PC-9 (cell line): Measurements from ENCODE around the gene AMOTL1. TPM values are rescaled to one million over a fixed set of nuclear protein-coding genes. Genes with fewer than 3 reads are reported as not detected.

Experiments used
- BruUV-seq: library from RNA; stranded (reverse); fragments of 400-500 nt; replicated peaks from 2 replicates; lab custom pipeline; 2021; lab: Mats Ljungman, UMichigan
- CTCF ChIA-PET: fragments of 300-600 bp; sonication (Branson Sonifier 250); formaldehyde crosslinking; loops from one replicate; lab custom pipeline; 2022; ENCODE audit warnings: antibody characterized with exemption; lab: Charles Lee
- POLR2A ChIA-PET: fragments of 300-600 bp; sonication (Branson Sonifier 250); formaldehyde crosslinking; loops from one replicate; lab custom pipeline; 2022; ENCODE audit warnings: antibody characterized with exemption; ENCODE audit not compliant: unreplicated experiment; lab: Charles Lee
- DNase-seq, 2 experiments: peaks; one replicate each; pipeline versions ENCODE4 v3.0.0 to v3.0.0-alpha.2; 2015 to 2022; ENCODE audit warnings: mixed read lengths in 1 of 2
- H2AFZ ChIP-seq: fragments of 200-600 bp; sonication (generic); 2 replicates; pipeline ENCODE4 v1.8.1; 2017; ENCODE audit warnings: antibody characterized with exemption
- H3F3A ChIP-seq: fragments of 200-600 bp; sonication (generic); 2 replicates; pipeline ENCODE4 v1.8.1; 2017; ENCODE audit warnings: antibody characterized with exemption, mild to moderate bottlenecking, low read depth; ENCODE audit not compliant: insufficient read depth
- H3K27ac ChIP-seq: fragments of 200-600 bp; sonication (generic); 2 replicates; pipeline ENCODE4 v1.6.1; 2016; ENCODE audit warnings: mixed run types
- H3K27me3 ChIP-seq: fragments of 200-600 bp; sonication (generic); 2 replicates; pipeline ENCODE4 v1.6.1; 2016; ENCODE audit warnings: low read depth, mixed run types; ENCODE audit not compliant: insufficient read depth
- H3K36me3 ChIP-seq: fragments of 200-600 bp; sonication (generic); 2 replicates; pipeline ENCODE4 v1.6.1; 2016; ENCODE audit warnings: low read depth, mixed run types
- H3K4me1 ChIP-seq: fragments of 200-600 bp; sonication (generic); replicated peaks from 2 replicates; pipeline ENCODE4 v1.6.1; 2016; ENCODE audit warnings: mixed run types; ENCODE audit not compliant: insufficient read depth
- H3K4me2 ChIP-seq: fragments of 200-600 bp; sonication (generic); 2 replicates; pipeline ENCODE4 v1.6.1; 2017; ENCODE audit warnings: mixed run types
- H3K4me3 ChIP-seq: fragments of 200-600 bp; sonication (generic); 2 replicates; pipeline ENCODE4 v1.6.1; 2016; ENCODE audit warnings: mixed run types
- H3K79me2 ChIP-seq: fragments of 200-600 bp; sonication (generic); 2 replicates; pipeline ENCODE4 v1.6.1; 2017; ENCODE audit warnings: low read depth, mixed run types
- H3K9me2 ChIP-seq: fragments of 200-600 bp; sonication (generic); 2 replicates; pipeline ENCODE4 v1.8.1; 2017; ENCODE audit warnings: mild to moderate bottlenecking; ENCODE audit not compliant: insufficient read depth
- H3K9me3 ChIP-seq: fragments of 200-600 bp; sonication (generic); 2 replicates; pipeline ENCODE4 v1.8.1; 2016; ENCODE audit warnings: low read depth; ENCODE audit not compliant: insufficient read depth
- H4K20me1 ChIP-seq: fragments of 200-600 bp; sonication (generic); 2 replicates; pipeline ENCODE4 v1.8.1; 2017; ENCODE audit not compliant: insufficient read depth
- CTCF ChIP-seq: fragments of 200-600 bp; sonication (generic); conservative IDR thresholded peaks from 2 replicates; pipeline ENCODE4 v1.6.1; 2017; ENCODE audit warnings: mixed run types, antibody characterized with exemption, mild to moderate bottlenecking, moderate library complexity
- EZH2 ChIP-seq: fragments of 200-600 bp; sonication (generic); IDR thresholded peaks from 2 replicates; pipeline ENCODE4 v1.8.0; 2017; ENCODE audit warnings: antibody characterized with exemption, low read depth
- intact Hi-C: fragments of 100-400 bp; cut with micrococcal nuclease; formaldehyde crosslinking; loops from one replicate; pipeline ENCODE4 v1.10.0; 2022; ENCODE audit not compliant: unreplicated experiment
- total RNA-seq: library from RNA; stranded (reverse); gene quantifications from 2 replicates; pipeline ENCODE4 v1.2.3, GENCODE V29; 2021

The AMOTL1 gene
- total RNA-seq, 1 experiment from 2014 or later: 60.5 TPM

GRCh38 chr11:94868468-94868867, 100.3 kb downstream of the AMOTL1 start:
- Histone ChIP-seq H3K9me2 (no peaks in the 10 kb centered on the region), H3K4me1 (no peaks in the 10 kb centered on the region), H3K4me2 (no peak overlapping the region), H3K9me3 (no peaks in the 10 kb centered on the region), H3K79me2 (no peaks in the 10 kb centered on the region), H3K4me3 (no peak overlapping the region), H2AFZ (no peak overlapping the region), H3K27ac (no peak overlapping the region), H3K36me3 (peaks cover 58% of the 10 kb centered on the region), H3K27me3 (no peaks in the 10 kb centered on the region), H3F3A (peaks cover 5% of the 10 kb centered on the region; the same call in 1 of the 2 replicates), H4K20me1 (peaks cover 2% of the 10 kb centered on the region)
- TF ChIP-seq CTCF (no peak), EZH2 (no peak)
- ChIA-PET POLR2A (no interaction called here), CTCF (no interaction called here)
- intact Hi-C loops: no loop called here
- DNase-seq: no peak
- BruUV-seq: no TSS peak

- Histone ChIP-seq H3K4me1 (no peaks in the 10 kb centered on the region), H3K4me2 (no peak overlapping the region), H3F3A (peaks cover 5% of the 10 kb centered on the region; the same call in 1 of the 2 replicates), H4K20me1 (peaks cover 2% of the 10 kb centered on the region), H3K27me3 (no peaks in the 10 kb centered on the region), H3K9me3 (no peaks in the 10 kb centered on the region), H3K27ac (no peak overlapping the region), H3K4me3 (no peak overlapping the region), H3K79me2 (no peaks in the 10 kb centered on the region), H3K36me3 (peaks cover 64% of the 10 kb centered on the region), H2AFZ (no peak overlapping the region), H3K9me2 (no peaks in the 10 kb centered on the region)
- CTCF ChIA-PET: no interaction called here
- BruUV-seq: no TSS peak
- intact Hi-C loops: no loop called here
- no peak for DNase-seq
- POLR2A ChIA-PET: no interaction called here
- TF ChIP-seq CTCF (no peak), EZH2 (no peak)
Observed at GRCh38 chr11:94869186-94869585, 101.0 kb downstream of the AMOTL1 start.

- H2AFZ ChIP-seq: no peak overlapping the region
- H3K79me2 ChIP-seq: no peaks in the 10 kb centered on the region
- no peak for TF ChIP-seq EZH2
- TF ChIP-seq CTCF: no peak
- no peak overlapping the region for H3K4me3 ChIP-seq
- BruUV-seq: no TSS peak
- no peaks in the 10 kb centered on the region for H3K4me1 ChIP-seq
- H4K20me1 ChIP-seq: peaks cover 2% of the 10 kb centered on the region
- DNase-seq: no peak
- no peaks in the 10 kb centered on the region for H3K27me3 ChIP-seq
- CTCF ChIA-PET: no interaction called here
- no peak overlapping the region for H3K27ac ChIP-seq
- H3K9me2 ChIP-seq: no peaks in the 10 kb centered on the region
- no peak overlapping the region for H3K4me2 ChIP-seq
- peaks cover 67% of the 10 kb centered on the region for H3K36me3 ChIP-seq
- POLR2A ChIA-PET: no interaction called here
- intact Hi-C loops: no loop called here
- H3F3A ChIP-seq: peaks cover 12% of the 10 kb centered on the region; the same call in 1 of the 2 replicates
- no peaks in the 10 kb centered on the region for H3K9me3 ChIP-seq
Observed at GRCh38 chr11:94870422-94870821, 102.3 kb downstream of the AMOTL1 start.
